Measurements from ENCODE around the gene LPCAT3. TPM values are rescaled to one million over a fixed set of nuclear protein-coding genes. Genes with fewer than 3 reads are reported as not detected.

LPCAT3 gene
- total and polyA plus RNA-seq, 2 of the 13 experiments (the other 11 are each of a cell fraction or from before 2014, with no cell fraction given) = 44.5 to 64.3 TPM

DNA sequence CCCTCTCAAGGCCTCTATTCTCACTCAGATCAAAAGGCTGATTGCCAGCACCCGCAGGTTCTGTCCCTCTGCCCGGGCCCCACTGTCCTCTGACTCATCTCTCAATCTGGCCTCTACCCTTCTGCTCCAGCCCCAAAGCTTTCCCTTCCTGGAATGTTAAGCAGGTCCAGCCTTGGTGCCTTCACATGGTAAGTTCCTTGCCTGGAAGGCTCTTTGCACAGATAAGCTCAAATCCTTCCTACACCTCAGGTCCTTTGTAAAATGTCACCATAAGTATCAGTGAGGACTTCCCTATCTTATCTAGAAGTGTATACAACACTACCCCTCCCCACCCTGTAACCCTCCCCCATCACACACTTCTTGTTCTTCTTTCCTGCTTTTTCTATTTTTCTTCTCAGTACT lies 22.2 kb downstream of the LPCAT3 start (continued):
- TF ChIP-seq ATF3 (CRISPR knock-in tag; IDR thresholded peaks at IDR 0.05) = no peak
- no peak for TF ChIP-seq PRDM4 (CRISPR knock-in tag; IDR thresholded peaks at IDR 0.05; ENCODE audit: borderline replicate concordance)
- TF ChIP-seq, protein P1, sequence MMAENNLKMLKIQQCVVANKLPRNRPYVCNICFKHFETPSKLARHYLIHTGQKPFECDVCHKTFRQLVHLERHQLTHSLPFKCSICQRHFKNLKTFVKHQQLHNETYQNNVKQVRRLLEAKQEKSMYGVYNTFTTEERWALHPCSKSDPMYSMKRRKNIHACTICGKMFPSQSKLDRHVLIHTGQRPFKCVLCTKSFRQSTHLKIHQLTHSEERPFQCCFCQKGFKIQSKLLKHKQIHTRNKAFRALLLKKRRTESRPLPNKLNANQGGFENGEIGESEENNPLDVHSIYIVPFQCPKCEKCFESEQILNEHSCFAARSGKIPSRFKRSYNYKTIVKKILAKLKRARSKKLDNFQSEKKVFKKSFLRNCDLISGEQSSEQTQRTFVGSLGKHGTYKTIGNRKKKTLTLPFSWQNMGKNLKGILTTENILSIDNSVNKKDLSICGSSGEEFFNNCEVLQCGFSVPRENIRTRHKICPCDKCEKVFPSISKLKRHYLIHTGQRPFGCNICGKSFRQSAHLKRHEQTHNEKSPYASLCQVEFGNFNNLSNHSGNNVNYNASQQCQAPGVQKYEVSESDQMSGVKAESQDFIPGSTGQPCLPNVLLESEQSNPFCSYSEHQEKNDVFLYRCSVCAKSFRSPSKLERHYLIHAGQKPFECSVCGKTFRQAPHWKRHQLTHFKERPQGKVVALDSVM (CRISPR knock-in tag; IDR thresholded peaks at IDR 0.05) = peak; percentile 71
- no peak for TF ChIP-seq SIX1 (CRISPR knock-in tag; IDR thresholded peaks at IDR 0.05; ENCODE audit: borderline replicate concordance)
- TF ChIP-seq FOSL1 (CRISPR knock-in tag; IDR thresholded peaks at IDR 0.05; ENCODE audit: borderline replicate concordance) = peak; percentile 59; the same call in 1 of the 2 replicates
- peak in 1 of 2 experiments; percentile 22; a peak in 1 of 4 replicates for TF ChIP-seq EP300 (IDR thresholded peaks at IDR 0.05; ENCODE audit: low read depth in 2 of 2, low read length in 2 of 2)
- TF ChIP-seq EP300 (CRISPR knock-in tag; IDR thresholded peaks at IDR 0.05; ENCODE audit: borderline replicate concordance) = no peak
- no peak for TF ChIP-seq SIN3A (IDR thresholded peaks at IDR 0.05; ENCODE audit: borderline replicate concordance, low read depth, low read length)
- TF ChIP-seq LCORL (IDR thresholded peaks at IDR 0.05) = no peak
- TF ChIP-seq LCORL (CRISPR knock-in tag; IDR thresholded peaks at IDR 0.05) = 0 out of 2 replicates have a peak, but pooled peaks have one; percentile 30

Data from HepG2 (cell line).